Omental fat pad (tissue), 4 donors: ENCODE measurements around the gene EPM2A. TPM values are rescaled to one million over a fixed set of nuclear protein-coding genes. Genes with fewer than 3 reads are reported as not detected.
A peak's percentile ranks its signal among the peaks of the same experiment; 100 is the strongest.

Experiments
- ATAC-seq: fragments of 150-250 bp; one replicate; pipeline ENCODE4 v1.9.1; 2016; ENCODE audit warnings: mild to moderate bottlenecking, moderate library complexity; ENCODE audit not compliant: low FRiP score
- DNase-seq: peaks from one replicate; pipeline ENCODE4 v3.0.0-alpha.2; 2019; ENCODE audit warnings: low spot score
- total RNA-seq, 4 donors: library from RNA; depleted of rRNA; stranded (reverse); fragments of >200 nt; gene quantifications; one replicate each; pipeline ENCODE4 v1.1.0, GENCODE V29; 2016
- TF ChIP-seq, protein P1 (sequence below), 3 donors: fragments of 450-650 bp; IDR thresholded peaks; one replicate each; pipeline ENCODE4 v1.5.1; 2016 to 2017; ENCODE audit warnings: antibody characterized with exemption in 3 of 3, mild to moderate bottlenecking in 3 of 3, moderate library complexity in 2 of 3

EPM2A gene
- total RNA-seq, 4 donors from 2014 or later = 11.2 to 15.3 (median 14.1) TPM

DNA sequence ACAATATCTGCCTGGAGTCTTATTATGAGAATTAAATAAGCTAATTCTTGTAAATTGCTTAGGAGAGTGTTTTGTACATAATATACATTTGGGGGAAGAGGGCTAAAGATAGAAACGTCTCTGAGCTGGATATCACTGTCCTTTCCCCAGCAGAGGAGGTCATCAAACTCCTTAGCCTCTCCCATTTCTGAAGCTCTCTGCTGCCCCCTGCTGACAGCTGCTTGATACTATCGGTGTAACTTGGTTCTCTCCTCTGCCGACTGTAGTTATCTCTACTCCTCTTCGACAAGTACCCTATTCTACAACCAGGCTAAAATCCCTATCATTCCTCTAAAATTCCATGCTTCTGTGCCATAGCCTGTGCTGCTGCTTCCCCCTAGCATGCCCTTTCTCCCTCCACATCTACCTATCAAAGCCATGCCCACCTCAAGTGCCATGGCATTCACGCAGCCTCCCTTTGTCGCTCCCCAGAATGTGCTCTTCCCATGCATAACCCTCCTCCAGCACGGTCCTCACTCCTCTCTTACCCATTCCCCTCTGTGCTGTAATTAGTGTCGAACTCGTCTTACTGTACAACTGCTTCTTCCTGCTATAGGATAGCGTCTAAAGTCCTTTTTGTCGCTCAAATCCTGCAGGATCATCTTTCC, 101.2 kb downstream of the EPM2A start:
- ATAC-seq (no peak), DNase-seq (peak; percentile 89)
- TF ChIP-seq, protein P1, sequence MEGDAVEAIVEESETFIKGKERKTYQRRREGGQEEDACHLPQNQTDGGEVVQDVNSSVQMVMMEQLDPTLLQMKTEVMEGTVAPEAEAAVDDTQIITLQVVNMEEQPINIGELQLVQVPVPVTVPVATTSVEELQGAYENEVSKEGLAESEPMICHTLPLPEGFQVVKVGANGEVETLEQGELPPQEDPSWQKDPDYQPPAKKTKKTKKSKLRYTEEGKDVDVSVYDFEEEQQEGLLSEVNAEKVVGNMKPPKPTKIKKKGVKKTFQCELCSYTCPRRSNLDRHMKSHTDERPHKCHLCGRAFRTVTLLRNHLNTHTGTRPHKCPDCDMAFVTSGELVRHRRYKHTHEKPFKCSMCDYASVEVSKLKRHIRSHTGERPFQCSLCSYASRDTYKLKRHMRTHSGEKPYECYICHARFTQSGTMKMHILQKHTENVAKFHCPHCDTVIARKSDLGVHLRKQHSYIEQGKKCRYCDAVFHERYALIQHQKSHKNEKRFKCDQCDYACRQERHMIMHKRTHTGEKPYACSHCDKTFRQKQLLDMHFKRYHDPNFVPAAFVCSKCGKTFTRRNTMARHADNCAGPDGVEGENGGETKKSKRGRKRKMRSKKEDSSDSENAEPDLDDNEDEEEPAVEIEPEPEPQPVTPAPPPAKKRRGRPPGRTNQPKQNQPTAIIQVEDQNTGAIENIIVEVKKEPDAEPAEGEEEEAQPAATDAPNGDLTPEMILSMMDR (IDR thresholded peaks at IDR 0.05) = peak in 2 of 3 donors; percentile 14 to 15

DNA sequence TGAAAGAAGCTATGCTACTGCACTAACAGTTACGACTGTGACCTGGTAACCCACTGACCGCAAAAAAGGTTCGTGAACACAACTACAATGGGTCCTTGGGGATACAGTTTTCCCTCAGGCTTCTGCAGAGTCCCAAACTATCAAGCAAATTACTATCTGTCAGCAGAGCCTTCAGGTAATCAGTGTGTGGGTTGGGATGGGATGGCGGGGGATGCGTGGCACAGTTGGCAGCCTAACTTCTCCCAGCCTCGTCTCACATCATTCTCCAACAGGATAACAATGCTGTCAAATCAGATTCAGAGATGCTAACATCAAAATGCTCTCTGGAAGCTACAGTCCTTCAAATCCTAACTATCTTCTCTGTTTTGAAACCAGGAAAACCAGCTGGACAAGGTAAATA, 102.3 kb downstream of the EPM2A start:
- DNase-seq (no peak), ATAC-seq (no peak)
- TF ChIP-seq, protein P1 (IDR thresholded peaks at IDR 0.05) = no peak

DNA sequence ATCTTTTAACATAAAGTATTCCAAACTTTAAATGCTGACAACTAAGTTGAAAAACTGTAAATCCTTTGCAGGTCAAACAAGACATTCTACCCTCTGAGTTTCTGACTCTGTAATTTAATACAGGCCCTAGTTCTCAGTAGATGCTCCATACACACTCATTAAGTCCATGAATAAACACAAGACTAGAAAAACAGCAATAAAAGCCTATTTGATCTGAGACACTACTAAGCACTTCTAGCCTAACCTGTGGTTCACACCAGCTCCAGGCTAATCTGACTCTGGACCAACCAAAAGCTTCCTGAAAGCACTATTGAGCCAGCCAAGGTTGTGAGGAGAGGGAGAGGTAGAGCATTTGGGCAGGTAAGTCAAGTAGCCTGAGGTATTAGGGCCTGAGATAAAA, 103.9 kb downstream of the EPM2A start:
- ATAC-seq (no peak), DNase-seq (no peak)
- TF ChIP-seq, protein P1 (IDR thresholded peaks at IDR 0.05) = no peak

DNA sequence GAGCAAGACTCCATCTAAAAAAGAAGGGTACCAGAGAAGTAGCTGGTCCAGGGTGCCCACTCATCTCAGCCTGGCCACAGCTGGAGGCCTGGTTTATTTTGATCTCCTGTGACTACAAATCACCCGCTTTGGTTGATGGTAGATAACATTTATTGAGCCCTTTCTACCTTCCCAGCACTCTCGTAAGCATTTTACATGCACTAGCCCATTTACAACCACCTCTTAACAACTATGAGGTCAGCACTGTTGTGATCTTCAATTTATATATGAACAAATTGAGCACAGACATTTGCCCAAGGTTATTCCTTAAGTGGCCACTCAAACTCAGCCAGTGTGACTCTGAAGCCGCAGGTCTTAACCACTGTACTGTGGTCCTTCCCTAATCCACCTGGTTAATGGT, 104.7 kb downstream of the EPM2A start:
- DNase-seq (no peak), ATAC-seq (no peak)
- TF ChIP-seq, protein P1 (IDR thresholded peaks at IDR 0.05) = no peak

DNA sequence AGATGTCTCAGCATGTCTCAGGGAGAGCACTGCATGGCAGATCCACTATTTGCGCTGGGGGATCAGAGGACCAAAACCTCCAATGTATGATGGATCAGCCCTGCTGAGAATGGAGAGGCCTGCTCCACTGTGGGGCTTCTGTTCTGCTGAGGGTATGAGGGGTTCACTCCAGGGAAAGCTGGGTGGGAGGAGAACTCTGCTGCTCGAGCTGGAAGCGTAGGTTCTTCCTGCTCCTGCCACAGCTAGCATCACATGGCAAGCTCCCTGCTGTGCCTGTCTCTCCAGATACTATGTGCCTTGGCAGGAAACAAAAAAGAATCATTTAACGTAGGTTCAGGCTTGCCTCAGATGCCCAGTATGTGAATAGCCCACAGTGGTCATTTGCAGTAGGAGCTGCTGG, 105.8 kb downstream of the EPM2A start:
- DNase-seq (no peak), ATAC-seq (no peak)
- TF ChIP-seq, protein P1 (IDR thresholded peaks at IDR 0.05) = no peak

DNA sequence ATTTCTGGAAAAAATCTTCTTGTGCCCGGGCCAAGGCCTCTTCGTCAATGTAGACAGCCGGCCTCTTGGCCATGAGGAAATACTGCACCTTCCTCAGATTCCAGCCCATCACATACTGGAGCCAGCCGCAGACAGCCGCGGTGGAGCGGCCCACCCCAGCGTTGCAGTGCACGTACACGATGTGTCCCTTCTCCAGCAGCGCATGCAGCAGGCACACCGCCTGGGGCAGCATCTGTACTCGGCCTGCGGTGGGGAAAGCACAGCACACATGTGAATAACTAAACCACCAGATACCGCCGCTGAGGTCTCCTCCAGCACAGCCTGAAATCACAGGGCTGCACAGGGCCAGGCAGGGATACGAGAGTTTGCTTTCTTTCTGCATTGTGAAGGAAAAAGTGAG, 107.9 kb downstream of the EPM2A start:
- no peak for ATAC-seq
- no peak for DNase-seq

DNA sequence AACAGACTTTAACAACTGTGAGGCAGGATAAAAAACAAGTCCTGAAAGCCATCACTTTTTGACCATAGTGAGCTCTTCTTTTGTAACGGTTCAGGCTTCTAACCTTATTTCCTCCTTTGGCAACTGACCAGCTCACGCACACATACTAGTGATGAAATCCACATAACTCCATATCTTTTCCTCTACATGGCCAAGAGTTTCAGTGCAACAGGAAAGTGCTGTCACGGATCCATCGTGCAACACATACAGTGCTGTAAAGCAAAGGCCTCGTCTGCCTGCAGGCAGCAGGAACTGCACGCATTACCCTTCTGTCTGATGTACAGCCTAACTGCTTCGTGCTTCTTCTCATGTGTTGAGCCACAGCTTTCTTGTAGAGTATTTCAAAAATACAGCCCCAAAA, 108.5 kb downstream of the EPM2A start:
- no peak for ATAC-seq
- no peak for DNase-seq
- TF ChIP-seq, protein P1 (IDR thresholded peaks at IDR 0.05) = no peak

More for the DNA sequence above, 107.9 kb downstream of the EPM2A start:
- TF ChIP-seq, protein P1 (IDR thresholded peaks at IDR 0.05) = no peak
